Effector memory CD4-positive, alpha-beta T cell (primary cell): ENCODE measurements around the gene BTBD3.

Source experiments
- DNase-seq, 3 donors: peaks; one replicate each; pipeline ENCODE4 v3.0.0-alpha.2; 2020
- H3K27ac ChIP-seq: 2 replicates; pipeline ENCODE4 v1.7.0; 2013; ENCODE audit warnings: mild to moderate bottlenecking, low read length, moderate library complexity; ENCODE audit not compliant: insufficient read depth, poor library complexity, severe bottlenecking
- H3K27me3 ChIP-seq: replicated peaks from 2 replicates; pipeline ENCODE4 v1.7.0; 2013; ENCODE audit warnings: mild to moderate bottlenecking, low read length; ENCODE audit not compliant: insufficient read depth, control insufficient read depth, poor library complexity, severe bottlenecking
- H3K36me3 ChIP-seq: 2 replicates; pipeline ENCODE4 v1.7.0; 2013; ENCODE audit warnings: mild to moderate bottlenecking, low read length, moderate library complexity; ENCODE audit not compliant: control insufficient read depth, insufficient read depth
- H3K4me1 ChIP-seq: 2 replicates; pipeline ENCODE4 v1.7.0; 2013; ENCODE audit warnings: low read length, mild to moderate bottlenecking; ENCODE audit not compliant: control insufficient read depth, insufficient read depth, poor library complexity, severe bottlenecking
- H3K4me3 ChIP-seq: 2 replicates; pipeline ENCODE4 v1.7.0; 2013; ENCODE audit warnings: low read length, low read depth, mild to moderate bottlenecking; ENCODE audit not compliant: insufficient read depth, poor library complexity, severe bottlenecking
- H3K9me3 ChIP-seq: 2 replicates; pipeline ENCODE4 v1.7.0; 2013; ENCODE audit warnings: mild to moderate bottlenecking, low read length, moderate library complexity; ENCODE audit not compliant: control insufficient read depth
- total RNA-seq, 3 donors: gene quantifications; one replicate each; lab custom pipeline; 2026; lab: John Stamatoyannopoulos, UW

Gene BTBD3
- total RNA-seq, result 0 to 1.6 (median 1.5) reads per million in 3 donors

DNA sequence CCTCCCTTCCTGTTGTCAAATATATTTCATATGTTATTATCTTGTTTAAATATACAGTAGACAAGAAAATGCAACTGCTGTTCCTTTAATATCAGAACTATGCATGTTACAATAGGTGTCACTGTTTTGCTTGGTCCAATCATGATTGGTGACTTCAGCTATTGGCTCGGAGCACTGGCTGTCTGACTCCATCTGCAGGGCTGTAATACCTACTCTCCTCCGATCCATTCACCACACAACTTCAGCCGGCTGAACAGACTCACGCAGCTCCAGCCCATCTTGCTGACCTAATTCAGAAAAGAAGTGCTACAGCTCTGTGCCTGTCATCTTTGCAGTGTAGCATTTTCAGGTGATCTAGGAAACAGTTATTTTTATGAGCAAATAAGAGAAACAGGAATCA, at the start of gene BTBD3:
Gene BTBD3 (plus strand): TSS at position 231 of the 400 bp plus-strand sequence. CDS start 383 bp downstream, outside the sequence.
- H3K27ac ChIP-seq, result no peak within 1 kb of the TSS
- no peaks in the 10 kb centered on the region for H3K9me3 ChIP-seq
- DNase-seq, result no peak
- no peaks in the 10 kb centered on the region for H3K4me1 ChIP-seq
- no peaks in the 10 kb centered on the region for H3K36me3 ChIP-seq
- no peak within 1 kb of the TSS for H3K4me3 ChIP-seq
- H3K27me3 ChIP-seq, result no peaks in the 10 kb centered on the region

- H3K27ac ChIP-seq, result no peak overlapping the region
- no peak overlapping the region for H3K4me3 ChIP-seq
- H3K9me3 ChIP-seq, result no peaks in the 10 kb centered on the region
- no peaks in the 10 kb centered on the region for H3K36me3 ChIP-seq
- no peak for DNase-seq
- H3K27me3 ChIP-seq, result no peaks in the 10 kb centered on the region
- H3K4me1 ChIP-seq, result no peaks in the 10 kb centered on the region
Measured at GRCh38 chr20:11869641-11870040, 48.1 kb upstream of the BTBD3 start.

DNA sequence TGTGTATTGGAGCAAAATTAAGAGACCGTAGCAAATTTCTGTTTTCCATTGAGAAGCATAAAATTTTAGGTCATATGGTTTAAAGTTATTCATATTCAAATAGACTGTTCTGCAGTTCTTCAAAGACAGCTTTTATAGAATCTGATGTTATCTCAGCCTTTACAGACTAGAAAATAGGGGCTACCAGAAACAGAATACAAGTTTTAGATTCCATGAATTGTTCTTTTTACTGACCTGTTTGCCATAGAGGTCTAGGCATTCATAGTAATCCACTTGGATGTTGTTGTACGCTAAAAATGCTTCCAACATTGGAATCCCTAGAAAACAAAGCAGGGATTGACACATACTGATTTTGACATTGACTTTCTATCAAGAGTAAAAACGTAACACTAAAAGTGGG, 47.3 kb upstream of the BTBD3 start:
- Histone ChIP-seq H3K4me3 (no peak overlapping the region), H3K9me3 (no peaks in the 10 kb centered on the region), H3K27ac (no peak overlapping the region), H3K4me1 (no peaks in the 10 kb centered on the region), H3K36me3 (no peaks in the 10 kb centered on the region), H3K27me3 (no peaks in the 10 kb centered on the region)
- no peak for DNase-seq

DNA sequence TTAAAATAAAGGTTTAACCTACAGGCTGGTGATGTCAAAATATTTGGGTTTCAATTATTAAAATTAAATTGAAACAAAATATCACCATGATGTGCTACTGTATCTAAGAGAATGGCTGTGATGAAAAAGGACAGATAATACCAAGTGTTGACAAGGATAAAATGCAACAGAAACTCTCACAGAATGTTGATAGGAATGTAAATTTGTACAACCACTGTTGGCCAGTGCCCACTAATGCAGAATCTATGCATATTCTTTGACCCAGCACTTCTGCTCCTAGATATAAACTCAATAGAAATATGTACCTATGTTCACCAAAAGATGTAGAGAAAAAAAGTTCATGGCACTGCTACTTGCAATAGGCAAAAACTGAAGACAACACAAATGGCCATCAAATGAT, 41.1 kb upstream of the BTBD3 start:
- H3K4me1 ChIP-seq, result no peaks in the 10 kb centered on the region
- no peaks in the 10 kb centered on the region for H3K9me3 ChIP-seq
- no peak overlapping the region for H3K4me3 ChIP-seq
- no peak overlapping the region for H3K27ac ChIP-seq
- no peaks in the 10 kb centered on the region for H3K27me3 ChIP-seq
- no peak for DNase-seq
- no peaks in the 10 kb centered on the region for H3K36me3 ChIP-seq

GRCh38 chr20:11880680-11881079, 37.0 kb upstream of the BTBD3 start:
- H3K27me3 ChIP-seq, result no peaks in the 10 kb centered on the region
- H3K9me3 ChIP-seq, result no peaks in the 10 kb centered on the region
- no peak overlapping the region for H3K4me3 ChIP-seq
- no peaks in the 10 kb centered on the region for H3K36me3 ChIP-seq
- no peak for DNase-seq
- H3K27ac ChIP-seq, result no peak overlapping the region
- H3K4me1 ChIP-seq, result no peaks in the 10 kb centered on the region

DNA sequence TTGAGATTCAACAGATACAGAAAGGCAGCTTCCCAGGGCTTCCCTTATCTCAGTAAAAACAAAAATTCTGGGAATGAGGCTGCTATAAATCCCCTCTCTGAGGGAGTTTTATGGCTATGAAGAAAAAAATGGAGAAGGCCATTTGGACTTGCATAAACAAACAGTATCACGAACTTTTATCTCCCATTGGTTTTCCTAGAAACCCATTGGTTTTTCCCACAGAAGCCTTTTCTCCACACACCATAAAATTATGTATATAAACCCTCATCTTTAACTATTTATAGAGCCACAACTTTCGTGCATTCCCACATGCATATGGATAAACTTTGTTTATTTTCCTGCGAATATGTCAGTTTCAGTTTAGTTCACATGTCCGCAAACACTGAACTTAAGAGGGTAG, 36.2 kb upstream of the BTBD3 start:
- Histone ChIP-seq H3K4me1 (no peaks in the 10 kb centered on the region), H3K27me3 (no peaks in the 10 kb centered on the region), H3K9me3 (no peaks in the 10 kb centered on the region), H3K36me3 (no peaks in the 10 kb centered on the region), H3K27ac (no peak overlapping the region), H3K4me3 (no peak overlapping the region)
- DNase-seq, result no peak

- Histone ChIP-seq H3K4me1 (no peaks in the 10 kb centered on the region), H3K27me3 (no peaks in the 10 kb centered on the region), H3K4me3 (no peak overlapping the region), H3K36me3 (no peaks in the 10 kb centered on the region), H3K9me3 (no peaks in the 10 kb centered on the region), H3K27ac (no peak overlapping the region)
- DNase-seq, result no peak
Measured at GRCh38 chr20:11882651-11883050, 35.0 kb upstream of the BTBD3 start.

- no peak overlapping the region for H3K27ac ChIP-seq
- no peaks in the 10 kb centered on the region for H3K4me1 ChIP-seq
- H3K36me3 ChIP-seq, result no peaks in the 10 kb centered on the region
- DNase-seq, result no peak
- no peak overlapping the region for H3K4me3 ChIP-seq
- no peaks in the 10 kb centered on the region for H3K9me3 ChIP-seq
- H3K27me3 ChIP-seq, result no peaks in the 10 kb centered on the region
Measured at GRCh38 chr20:11888648-11889047, 29.0 kb upstream of the BTBD3 start.

DNA sequence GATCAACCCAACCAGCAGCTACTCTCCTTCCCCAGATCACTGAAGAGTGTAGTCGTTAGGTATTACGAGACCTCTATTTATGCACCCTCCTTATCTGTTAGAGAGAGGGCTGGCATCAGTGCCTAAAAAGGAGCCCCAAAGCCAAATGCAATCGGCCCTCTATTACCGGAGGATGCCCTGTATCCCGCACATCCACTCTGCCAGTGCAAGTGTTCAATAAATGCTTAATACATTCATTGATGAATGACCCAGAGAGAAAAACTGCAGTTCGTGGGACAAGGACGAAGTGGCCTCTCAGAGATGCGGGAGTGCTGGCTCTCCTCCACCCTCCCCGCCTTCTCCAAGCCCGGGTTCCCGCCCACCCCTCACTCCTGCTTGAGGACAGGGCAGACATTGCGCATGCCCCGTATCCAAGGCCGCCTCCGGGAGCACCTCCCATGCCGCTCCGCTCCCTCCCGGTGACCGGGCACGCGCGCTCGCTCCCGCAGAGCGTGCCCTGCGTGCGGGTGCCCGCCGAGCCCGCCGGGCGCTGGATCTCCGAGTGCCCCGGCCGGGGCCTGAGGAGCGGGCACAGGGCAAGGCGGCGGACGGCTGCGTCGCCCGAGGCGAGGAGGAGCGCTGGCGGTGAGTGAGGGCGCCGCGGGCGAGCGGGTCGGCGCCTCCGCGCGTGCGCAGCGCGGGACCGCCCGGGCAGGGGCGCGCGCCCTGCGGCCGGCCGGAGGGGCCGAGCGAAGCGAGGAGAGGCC, 27.2 kb upstream of the BTBD3 start:
- Histone ChIP-seq H3K27me3 (no peaks in the 10 kb centered on the region), H3K4me3 (no peak overlapping the region), H3K4me1 (no peaks in the 10 kb centered on the region), H3K27ac (no peak overlapping the region), H3K36me3 (no peaks in the 10 kb centered on the region), H3K9me3 (no peaks in the 10 kb centered on the region)
- no peak for DNase-seq

GRCh38 chr20:11891077-11891775, 26.5 kb upstream of the BTBD3 start:
- no peak overlapping the region for H3K27ac ChIP-seq
- DNase-seq, result no peak
- H3K4me1 ChIP-seq, result no peaks in the 10 kb centered on the region
- H3K9me3 ChIP-seq, result no peaks in the 10 kb centered on the region
- H3K36me3 ChIP-seq, result no peaks in the 10 kb centered on the region
- H3K27me3 ChIP-seq, result no peaks in the 10 kb centered on the region
- no peak overlapping the region for H3K4me3 ChIP-seq
